Ureter (tissue), 1 donor: Measurements from ENCODE around the gene TNFSF18. TPM values are rescaled to one million over a fixed set of nuclear protein-coding genes. Genes with fewer than 3 reads are reported as not detected.
"Not testable (repeated sequence)": the region's sequence is repeated elsewhere in the genome, so short reads cannot be mapped to it uniquely, and the experiment has no call there.

Experiments used
- DNase-seq: peaks from one replicate; pipeline ENCODE4 v3.0.0-alpha.2; 2020; ENCODE audit warnings: low spot score
- total RNA-seq: library from RNA; stranded (reverse); gene quantifications from one replicate; pipeline ENCODE4 v1.2.4, GENCODE V29; 2023
- donor health status: DM: yes; HTN: yes; CAD: no.

TNFSF18 gene
- total RNA-seq = not detected

GRCh38 chr1:173050865-173051264 lies at the start of gene TNFSF18:
TSS of gene TNFSF18 (minus strand) at chr1:173050941. CDS start at chr1:173050896, 45 bp downstream.
- DNase-seq = no peak

- no peak for DNase-seq
These were observed 48.4 kb upstream of the TNFSF18 start for GRCh38 chr1:173099166-173099565.

- DNase-seq = no peak
These were observed 47.4 kb upstream of the TNFSF18 start for GRCh38 chr1:173098117-173098516.

- no peak for DNase-seq
These were observed 46.3 kb upstream of the TNFSF18 start for GRCh38 chr1:173097001-173097400.

GRCh38 chr1:173095632-173096031 lies 44.9 kb upstream of the TNFSF18 start:
- DNase-seq = no peak

- no peak for DNase-seq
These were observed 43.8 kb upstream of the TNFSF18 start for GRCh38 chr1:173094541-173094940.

- no peak for DNase-seq
These were observed 43.1 kb upstream of the TNFSF18 start for GRCh38 chr1:173093691-173094445.

- no peak for DNase-seq
These were observed 33.6 kb upstream of the TNFSF18 start for GRCh38 chr1:173084292-173084691.

GRCh38 chr1:173082913-173083312 lies 32.2 kb upstream of the TNFSF18 start:
- DNase-seq = no peak

GRCh38 chr1:173074217-173074616 lies 23.5 kb upstream of the TNFSF18 start:
- not testable (repeated sequence) for DNase-seq

GRCh38 chr1:173064011-173064410 lies 13.3 kb upstream of the TNFSF18 start:
- DNase-seq = no peak

GRCh38 chr1:173063171-173063570 lies 12.4 kb upstream of the TNFSF18 start:
- no peak for DNase-seq

GRCh38 chr1:173062150-173062938 lies 11.6 kb upstream of the TNFSF18 start:
- no peak for DNase-seq

- DNase-seq = no peak
These were observed 7.8 kb upstream of the TNFSF18 start for GRCh38 chr1:173058556-173058955.

GRCh38 chr1:173057984-173058383 lies 7.2 kb upstream of the TNFSF18 start:
- DNase-seq = no peak

- no peak for DNase-seq
These were observed 5.6 kb upstream of the TNFSF18 start for GRCh38 chr1:173056365-173056764.

GRCh38 chr1:173052681-173053196 lies 2.0 kb upstream of the TNFSF18 start:
- DNase-seq = no peak

- DNase-seq = no peak
These were observed 1.5 kb downstream of the TNFSF18 start for GRCh38 chr1:173049322-173049633.

GRCh38 chr1:173048621-173049321 lies 2.0 kb downstream of the TNFSF18 start:
- DNase-seq = no peak

GRCh38 chr1:173044656-173045055 lies 6.1 kb downstream of the TNFSF18 start:
- DNase-seq = no peak

GRCh38 chr1:173043253-173043652 lies 7.5 kb downstream of the TNFSF18 start:
- no peak for DNase-seq

- DNase-seq = no peak
These were observed 7.9 kb downstream of the TNFSF18 start for GRCh38 chr1:173042806-173043205.
